ENCODE measurements around the gene HTT-AS.

GRCh38 chr4:3107691-3108121, 33.4 kb upstream of the HTT-AS start:
- no peak for TF ChIP-seq CTCF (IDR thresholded peaks at IDR 0.05; ENCODE audit: poor library complexity)
- no peak for TF ChIP-seq EZH2 (IDR thresholded peaks at IDR 0.05; ENCODE audit: borderline replicate concordance)
- no peak for TF ChIP-seq EZH2phosphoT487 (IDR thresholded peaks at IDR 0.05; ENCODE audit: low read depth, severe bottlenecking, unreplicated experiment)

Data from hepatocyte (in vitro differentiated cells).